ENCODE data around the gene DET1.
"Not testable (repeated sequence)": the region's sequence is repeated elsewhere in the genome, so short reads cannot be mapped to it uniquely, and the experiment has no call there.

DNA sequence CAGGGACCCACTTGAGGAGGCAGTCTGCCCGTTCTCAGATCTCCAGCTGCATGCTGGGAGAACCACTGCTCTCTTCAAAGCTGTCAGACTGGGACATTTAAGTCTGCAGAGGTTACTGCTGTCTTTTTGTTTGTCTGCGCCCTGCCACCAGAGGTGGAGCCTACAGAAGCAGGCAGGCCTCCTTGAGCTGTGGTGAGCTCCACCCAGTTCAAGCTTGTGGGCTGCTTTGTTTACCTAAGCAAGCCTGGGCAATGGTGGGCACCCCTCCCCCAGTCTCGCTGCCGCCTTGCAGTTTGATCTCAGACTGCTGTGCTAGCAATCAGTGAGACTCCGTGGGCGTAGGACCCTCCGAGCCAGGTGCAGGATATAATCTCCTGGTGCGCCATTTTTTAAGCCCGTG, 13.1 kb upstream of the DET1 start:
- TF ChIP-seq, protein P1, sequence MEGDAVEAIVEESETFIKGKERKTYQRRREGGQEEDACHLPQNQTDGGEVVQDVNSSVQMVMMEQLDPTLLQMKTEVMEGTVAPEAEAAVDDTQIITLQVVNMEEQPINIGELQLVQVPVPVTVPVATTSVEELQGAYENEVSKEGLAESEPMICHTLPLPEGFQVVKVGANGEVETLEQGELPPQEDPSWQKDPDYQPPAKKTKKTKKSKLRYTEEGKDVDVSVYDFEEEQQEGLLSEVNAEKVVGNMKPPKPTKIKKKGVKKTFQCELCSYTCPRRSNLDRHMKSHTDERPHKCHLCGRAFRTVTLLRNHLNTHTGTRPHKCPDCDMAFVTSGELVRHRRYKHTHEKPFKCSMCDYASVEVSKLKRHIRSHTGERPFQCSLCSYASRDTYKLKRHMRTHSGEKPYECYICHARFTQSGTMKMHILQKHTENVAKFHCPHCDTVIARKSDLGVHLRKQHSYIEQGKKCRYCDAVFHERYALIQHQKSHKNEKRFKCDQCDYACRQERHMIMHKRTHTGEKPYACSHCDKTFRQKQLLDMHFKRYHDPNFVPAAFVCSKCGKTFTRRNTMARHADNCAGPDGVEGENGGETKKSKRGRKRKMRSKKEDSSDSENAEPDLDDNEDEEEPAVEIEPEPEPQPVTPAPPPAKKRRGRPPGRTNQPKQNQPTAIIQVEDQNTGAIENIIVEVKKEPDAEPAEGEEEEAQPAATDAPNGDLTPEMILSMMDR (IDR thresholded peaks at IDR 0.05; ENCODE audit: low read depth, low read length, poor library complexity, severe bottlenecking) = not testable (repeated sequence)
- not testable (repeated sequence) for TF ChIP-seq EZH2phosphoT487 (IDR thresholded peaks at IDR 0.05; ENCODE audit: borderline replicate concordance, low read length)
